Measurements from ENCODE around the gene ATP6V0D1.

Gene ATP6V0D1

GRCh38 chr16:67400901-67401300, 80.1 kb downstream of the ATP6V0D1 start:
- DNase-seq = no peak

GRCh38 chr16:67399749-67400704, 80.9 kb downstream of the ATP6V0D1 start:
- no peak for DNase-seq

DNA sequence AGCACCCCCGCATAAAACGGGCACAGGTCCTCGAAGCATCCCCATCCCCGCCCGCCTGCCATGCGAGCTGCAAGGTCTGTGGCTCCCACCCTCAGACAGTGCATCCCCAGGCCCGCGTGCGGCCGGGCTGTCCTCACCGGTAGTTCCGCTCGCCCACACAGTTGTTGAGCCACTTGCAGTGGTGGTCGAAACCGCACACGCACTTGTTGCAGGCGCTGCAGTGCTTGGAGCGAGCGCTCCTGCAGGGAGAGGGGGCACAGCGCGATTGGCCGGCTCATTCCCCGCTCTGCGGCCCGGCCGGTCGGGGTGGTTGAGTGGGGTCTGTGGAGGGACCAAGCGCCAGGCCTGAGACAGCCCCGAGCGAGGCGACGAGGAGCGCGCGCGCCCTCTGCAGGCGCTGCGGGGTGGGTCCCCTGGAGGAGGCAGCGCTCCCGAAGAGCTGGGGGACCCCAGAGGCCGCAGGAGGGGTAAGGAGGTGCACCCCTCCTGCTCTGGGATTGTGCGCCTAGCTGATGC, 81.7 kb downstream of the ATP6V0D1 start:
- DNase-seq = peak in 1 of 2 donors; percentile 25

DNA sequence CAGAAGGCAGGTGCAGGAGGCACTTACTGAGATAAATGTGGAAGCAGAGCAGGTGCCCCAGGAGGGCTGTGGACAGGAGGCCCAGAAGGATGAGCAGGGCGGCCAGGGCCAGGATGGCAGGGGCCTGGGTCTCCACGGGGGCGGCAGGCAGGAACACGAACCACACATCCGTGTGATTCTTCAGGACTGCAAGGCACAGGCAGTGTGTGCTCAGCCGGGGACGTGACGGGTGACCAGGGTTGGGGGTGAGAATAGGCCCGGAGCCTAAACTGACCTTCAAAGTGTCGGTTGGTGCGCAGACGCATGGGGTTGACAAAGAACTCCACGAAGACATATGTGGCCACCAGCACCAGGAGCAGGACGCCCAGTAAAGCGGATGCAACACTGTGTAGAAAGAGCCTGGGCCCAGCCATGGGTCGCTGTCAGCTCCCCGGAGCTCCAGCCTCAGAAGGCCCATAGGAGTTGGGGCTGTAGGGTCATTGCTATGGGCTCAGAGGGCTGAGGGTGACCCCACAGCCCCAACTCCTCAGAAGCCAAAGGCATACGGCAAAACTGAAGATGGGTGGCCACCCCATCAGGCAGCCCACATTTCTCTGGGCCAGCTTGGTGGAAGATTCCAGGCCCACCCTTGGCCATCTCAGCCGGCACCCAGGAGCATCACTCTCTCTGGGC, 82.3 kb downstream of the ATP6V0D1 start:
- DNase-seq = no peak

- DNase-seq = no peak
These were observed 83.0 kb downstream of the ATP6V0D1 start for GRCh38 chr16:67397812-67398545.

- DNase-seq = no peak
These were observed 83.7 kb downstream of the ATP6V0D1 start for GRCh38 chr16:67397036-67397801.

- DNase-seq = no peak
These were observed 84.6 kb downstream of the ATP6V0D1 start for GRCh38 chr16:67396159-67397035.

GRCh38 chr16:67395458-67396158, 85.3 kb downstream of the ATP6V0D1 start:
- DNase-seq = no peak

- DNase-seq = peak in 1 of 2 donors; percentile 61
These were observed 85.9 kb downstream of the ATP6V0D1 start for GRCh38 chr16:67395105-67395457.

- peak; percentile 21 to 61 for DNase-seq
These were observed 86.5 kb downstream of the ATP6V0D1 start for GRCh38 chr16:67394155-67395104.

DNA sequence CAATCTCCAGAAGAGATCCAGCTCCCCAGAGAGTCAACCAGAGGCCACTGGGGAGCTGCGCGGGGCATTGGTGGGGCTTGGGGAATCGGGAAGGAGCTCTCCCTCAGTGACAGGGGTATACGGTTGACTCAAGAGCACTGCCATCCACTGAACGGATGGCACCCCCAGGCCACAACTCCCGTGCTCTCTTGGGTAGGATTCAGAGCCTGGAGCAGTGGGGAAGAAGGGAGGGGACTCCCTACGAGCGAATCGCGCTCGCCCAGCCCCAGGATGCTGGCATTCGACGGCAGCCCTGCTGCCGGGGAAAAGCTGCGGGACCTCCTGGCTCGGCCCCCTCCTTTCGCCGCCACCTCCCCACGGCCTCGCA, 87.2 kb downstream of the ATP6V0D1 start:
- no peak for DNase-seq

GRCh38 chr16:67393111-67393787, 87.7 kb downstream of the ATP6V0D1 start, which contains the start of gene TPPP3:
TPPP3 (minus strand) TSS chr16:67393498; CDS start chr16:67391111, 2,387 bp downstream.
- peak in 1 of 2 donors; percentile 23 for DNase-seq

DNA sequence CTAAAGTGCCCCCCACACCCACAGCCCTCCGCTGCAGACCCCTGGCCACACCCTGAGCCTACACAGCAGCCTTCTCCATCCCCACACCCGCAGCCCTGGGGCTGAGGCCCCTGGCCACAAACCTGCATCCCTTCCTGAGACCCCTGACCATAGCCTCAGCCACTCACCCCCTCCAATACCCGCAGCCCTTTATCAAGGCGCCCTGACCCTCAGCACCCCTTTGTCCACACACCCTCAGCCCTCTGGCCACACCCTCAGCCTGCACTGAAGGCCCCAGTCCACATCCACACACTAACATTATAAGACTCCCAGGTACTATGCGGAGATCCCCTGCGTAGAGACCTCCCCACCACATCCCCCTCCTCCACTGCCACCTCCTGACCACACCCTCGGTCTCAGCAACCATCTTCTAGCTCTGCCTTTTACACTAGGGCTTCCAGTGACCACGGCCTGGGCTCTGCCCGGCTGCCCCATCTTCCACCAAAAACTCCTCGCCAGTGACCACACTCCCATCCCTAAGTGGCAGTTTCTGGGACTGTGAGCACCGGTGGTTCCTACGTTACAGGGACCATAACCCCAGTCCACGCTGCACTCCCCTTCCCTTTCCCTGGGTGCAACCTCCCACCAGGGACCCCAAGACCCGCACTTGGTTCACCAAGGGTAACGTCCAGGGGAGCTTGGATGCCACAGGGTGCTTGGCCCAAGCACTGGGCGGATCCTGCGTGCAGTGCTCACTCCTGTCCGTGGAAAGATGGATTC, 88.5 kb downstream of the ATP6V0D1 start:
- DNase-seq = no peak

GRCh38 chr16:67391424-67392300, 89.3 kb downstream of the ATP6V0D1 start:
- DNase-seq = no peak

DNA sequence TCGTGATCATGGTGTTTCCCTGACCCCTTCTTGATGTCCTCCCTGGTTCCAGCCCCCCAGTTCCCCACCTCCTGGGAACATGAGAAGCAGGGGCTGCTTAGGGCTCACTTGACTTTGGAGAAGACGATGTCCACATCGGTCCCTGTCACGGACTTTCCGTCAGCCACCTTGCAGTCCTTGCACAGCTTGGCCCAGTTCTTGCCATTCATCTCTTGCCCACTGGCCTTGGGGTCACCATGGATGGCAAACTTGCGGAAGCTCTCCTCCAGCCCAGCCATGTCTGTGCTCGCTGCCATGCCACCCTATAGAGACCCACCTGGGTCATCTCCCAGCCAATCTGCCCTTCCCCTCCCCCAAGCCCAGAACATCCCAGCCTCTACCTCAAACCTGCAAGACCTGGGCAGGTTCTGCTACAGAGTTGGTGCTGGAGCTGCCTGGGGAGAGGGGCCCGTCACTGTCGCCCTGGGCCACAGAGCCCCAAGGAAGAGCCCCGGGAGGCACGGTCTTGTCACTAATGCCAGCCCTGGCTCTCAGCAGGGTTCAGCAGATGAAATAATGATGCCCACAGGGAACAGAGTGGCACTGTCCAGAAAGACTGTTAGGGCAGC, 90.0 kb downstream of the ATP6V0D1 start:
- DNase-seq = no peak
